ENCODE data around the gene KRT84. TPM values are rescaled to one million over a fixed set of nuclear protein-coding genes. Genes with fewer than 3 reads are reported as not detected.

Gene KRT84
- total RNA-seq, 1 experiment from 2014 or later = not detected

DNA sequence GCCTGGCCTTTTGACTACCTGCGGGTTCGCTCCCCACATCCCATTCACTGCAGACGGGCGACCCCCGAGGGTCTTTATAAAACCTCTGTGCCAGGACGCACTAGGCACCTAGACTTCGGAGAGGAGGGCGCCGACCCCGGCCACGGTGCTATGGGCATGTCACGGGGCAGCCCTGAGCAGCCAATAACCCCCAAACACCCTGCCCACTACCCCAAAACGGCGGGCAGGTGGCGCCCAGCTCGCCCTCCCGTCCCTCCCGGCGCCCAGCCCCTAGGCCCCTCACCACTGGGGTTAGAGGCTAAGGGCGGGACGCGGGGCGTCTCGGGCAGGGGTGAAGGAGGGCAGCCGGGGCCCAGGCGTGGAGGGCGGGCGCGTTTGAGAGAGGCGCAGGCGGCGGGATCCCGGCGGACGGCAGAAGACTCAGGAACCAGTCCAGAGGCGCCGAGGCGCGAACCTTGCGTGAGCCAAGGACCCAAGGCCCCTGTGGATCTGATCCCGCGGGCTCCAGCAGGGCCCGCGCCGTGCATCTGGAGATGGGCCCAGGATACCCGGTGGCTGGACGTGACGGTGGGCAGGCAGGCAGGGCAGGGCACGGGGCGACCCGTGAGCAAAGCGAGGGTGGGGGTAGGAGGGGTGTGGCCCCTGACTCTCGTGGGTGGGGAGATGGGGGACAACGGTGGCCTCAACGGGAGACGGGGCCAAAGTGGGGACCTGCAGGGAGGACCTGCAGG is 29.3 kb downstream of the KRT84 start:
- POLR2A ChIA-PET = no interaction called here
- no peaks in the 10 kb centered on the region for H3K36me3 Mint-ChIP-seq
- H3K27ac Mint-ChIP-seq = no peak overlapping the region
- H3K4me3 Mint-ChIP-seq = no peak overlapping the region
- TF ChIP-seq PRRX2 (CRISPR knock-in tag; IDR thresholded peaks at IDR 0.05) (no peak), FOXP1 (CRISPR knock-in tag; IDR thresholded peaks at IDR 0.05; ENCODE audit: borderline replicate concordance) (no peak), SOX15 (CRISPR knock-in tag; IDR thresholded peaks at IDR 0.05) (no peak), NR2C2 (CRISPR knock-in tag; IDR thresholded peaks at IDR 0.05) (no peak), ZNF219 (CRISPR knock-in tag; IDR thresholded peaks at IDR 0.05; ENCODE audit: borderline replicate concordance) (no peak), RORB (CRISPR knock-in tag; IDR thresholded peaks at IDR 0.05) (no peak), CREB1 (CRISPR knock-in tag; IDR thresholded peaks at IDR 0.05) (no peak)
- TF ChIP-seq, protein P1, sequence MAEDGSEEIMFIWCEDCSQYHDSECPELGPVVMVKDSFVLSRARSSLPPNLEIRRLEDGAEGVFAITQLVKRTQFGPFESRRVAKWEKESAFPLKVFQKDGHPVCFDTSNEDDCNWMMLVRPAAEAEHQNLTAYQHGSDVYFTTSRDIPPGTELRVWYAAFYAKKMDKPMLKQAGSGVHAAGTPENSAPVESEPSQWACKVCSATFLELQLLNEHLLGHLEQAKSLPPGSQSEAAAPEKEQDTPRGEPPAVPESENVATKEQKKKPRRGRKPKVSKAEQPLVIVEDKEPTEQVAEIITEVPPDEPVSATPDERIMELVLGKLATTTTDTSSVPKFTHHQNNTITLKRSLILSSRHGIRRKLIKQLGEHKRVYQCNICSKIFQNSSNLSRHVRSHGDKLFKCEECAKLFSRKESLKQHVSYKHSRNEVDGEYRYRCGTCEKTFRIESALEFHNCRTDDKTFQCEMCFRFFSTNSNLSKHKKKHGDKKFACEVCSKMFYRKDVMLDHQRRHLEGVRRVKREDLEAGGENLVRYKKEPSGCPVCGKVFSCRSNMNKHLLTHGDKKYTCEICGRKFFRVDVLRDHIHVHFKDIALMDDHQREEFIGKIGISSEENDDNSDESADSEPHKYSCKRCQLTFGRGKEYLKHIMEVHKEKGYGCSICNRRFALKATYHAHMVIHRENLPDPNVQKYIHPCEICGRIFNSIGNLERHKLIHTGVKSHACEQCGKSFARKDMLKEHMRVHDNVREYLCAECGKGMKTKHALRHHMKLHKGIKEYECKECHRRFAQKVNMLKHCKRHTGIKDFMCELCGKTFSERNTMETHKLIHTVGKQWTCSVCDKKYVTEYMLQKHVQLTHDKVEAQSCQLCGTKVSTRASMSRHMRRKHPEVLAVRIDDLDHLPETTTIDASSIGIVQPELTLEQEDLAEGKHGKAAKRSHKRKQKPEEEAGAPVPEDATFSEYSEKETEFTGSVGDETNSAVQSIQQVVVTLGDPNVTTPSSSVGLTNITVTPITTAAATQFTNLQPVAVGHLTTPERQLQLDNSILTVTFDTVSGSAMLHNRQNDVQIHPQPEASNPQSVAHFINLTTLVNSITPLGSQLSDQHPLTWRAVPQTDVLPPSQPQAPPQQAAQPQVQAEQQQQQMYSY (CRISPR knock-in tag; IDR thresholded peaks at IDR 0.05) = no peak
- TF ChIP-seq, protein P2, sequence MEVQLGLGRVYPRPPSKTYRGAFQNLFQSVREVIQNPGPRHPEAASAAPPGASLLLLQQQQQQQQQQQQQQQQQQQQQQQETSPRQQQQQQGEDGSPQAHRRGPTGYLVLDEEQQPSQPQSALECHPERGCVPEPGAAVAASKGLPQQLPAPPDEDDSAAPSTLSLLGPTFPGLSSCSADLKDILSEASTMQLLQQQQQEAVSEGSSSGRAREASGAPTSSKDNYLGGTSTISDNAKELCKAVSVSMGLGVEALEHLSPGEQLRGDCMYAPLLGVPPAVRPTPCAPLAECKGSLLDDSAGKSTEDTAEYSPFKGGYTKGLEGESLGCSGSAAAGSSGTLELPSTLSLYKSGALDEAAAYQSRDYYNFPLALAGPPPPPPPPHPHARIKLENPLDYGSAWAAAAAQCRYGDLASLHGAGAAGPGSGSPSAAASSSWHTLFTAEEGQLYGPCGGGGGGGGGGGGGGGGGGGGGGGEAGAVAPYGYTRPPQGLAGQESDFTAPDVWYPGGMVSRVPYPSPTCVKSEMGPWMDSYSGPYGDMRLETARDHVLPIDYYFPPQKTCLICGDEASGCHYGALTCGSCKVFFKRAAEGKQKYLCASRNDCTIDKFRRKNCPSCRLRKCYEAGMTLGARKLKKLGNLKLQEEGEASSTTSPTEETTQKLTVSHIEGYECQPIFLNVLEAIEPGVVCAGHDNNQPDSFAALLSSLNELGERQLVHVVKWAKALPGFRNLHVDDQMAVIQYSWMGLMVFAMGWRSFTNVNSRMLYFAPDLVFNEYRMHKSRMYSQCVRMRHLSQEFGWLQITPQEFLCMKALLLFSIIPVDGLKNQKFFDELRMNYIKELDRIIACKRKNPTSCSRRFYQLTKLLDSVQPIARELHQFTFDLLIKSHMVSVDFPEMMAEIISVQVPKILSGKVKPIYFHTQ (CRISPR knock-in tag; IDR thresholded peaks at IDR 0.05) = no peak
- TF ChIP-seq, protein P3, sequence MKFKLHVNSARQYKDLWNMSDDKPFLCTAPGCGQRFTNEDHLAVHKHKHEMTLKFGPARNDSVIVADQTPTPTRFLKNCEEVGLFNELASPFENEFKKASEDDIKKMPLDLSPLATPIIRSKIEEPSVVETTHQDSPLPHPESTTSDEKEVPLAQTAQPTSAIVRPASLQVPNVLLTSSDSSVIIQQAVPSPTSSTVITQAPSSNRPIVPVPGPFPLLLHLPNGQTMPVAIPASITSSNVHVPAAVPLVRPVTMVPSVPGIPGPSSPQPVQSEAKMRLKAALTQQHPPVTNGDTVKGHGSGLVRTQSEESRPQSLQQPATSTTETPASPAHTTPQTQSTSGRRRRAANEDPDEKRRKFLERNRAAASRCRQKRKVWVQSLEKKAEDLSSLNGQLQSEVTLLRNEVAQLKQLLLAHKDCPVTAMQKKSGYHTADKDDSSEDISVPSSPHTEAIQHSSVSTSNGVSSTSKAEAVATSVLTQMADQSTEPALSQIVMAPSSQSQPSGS (CRISPR knock-in tag; IDR thresholded peaks at IDR 0.05; ENCODE audit: borderline replicate concordance, low read depth) = no peak
- TF ChIP-seq, protein P4, sequence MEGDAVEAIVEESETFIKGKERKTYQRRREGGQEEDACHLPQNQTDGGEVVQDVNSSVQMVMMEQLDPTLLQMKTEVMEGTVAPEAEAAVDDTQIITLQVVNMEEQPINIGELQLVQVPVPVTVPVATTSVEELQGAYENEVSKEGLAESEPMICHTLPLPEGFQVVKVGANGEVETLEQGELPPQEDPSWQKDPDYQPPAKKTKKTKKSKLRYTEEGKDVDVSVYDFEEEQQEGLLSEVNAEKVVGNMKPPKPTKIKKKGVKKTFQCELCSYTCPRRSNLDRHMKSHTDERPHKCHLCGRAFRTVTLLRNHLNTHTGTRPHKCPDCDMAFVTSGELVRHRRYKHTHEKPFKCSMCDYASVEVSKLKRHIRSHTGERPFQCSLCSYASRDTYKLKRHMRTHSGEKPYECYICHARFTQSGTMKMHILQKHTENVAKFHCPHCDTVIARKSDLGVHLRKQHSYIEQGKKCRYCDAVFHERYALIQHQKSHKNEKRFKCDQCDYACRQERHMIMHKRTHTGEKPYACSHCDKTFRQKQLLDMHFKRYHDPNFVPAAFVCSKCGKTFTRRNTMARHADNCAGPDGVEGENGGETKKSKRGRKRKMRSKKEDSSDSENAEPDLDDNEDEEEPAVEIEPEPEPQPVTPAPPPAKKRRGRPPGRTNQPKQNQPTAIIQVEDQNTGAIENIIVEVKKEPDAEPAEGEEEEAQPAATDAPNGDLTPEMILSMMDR (IDR thresholded peaks at IDR 0.05) = no peak
- TF ChIP-seq, protein P5, sequence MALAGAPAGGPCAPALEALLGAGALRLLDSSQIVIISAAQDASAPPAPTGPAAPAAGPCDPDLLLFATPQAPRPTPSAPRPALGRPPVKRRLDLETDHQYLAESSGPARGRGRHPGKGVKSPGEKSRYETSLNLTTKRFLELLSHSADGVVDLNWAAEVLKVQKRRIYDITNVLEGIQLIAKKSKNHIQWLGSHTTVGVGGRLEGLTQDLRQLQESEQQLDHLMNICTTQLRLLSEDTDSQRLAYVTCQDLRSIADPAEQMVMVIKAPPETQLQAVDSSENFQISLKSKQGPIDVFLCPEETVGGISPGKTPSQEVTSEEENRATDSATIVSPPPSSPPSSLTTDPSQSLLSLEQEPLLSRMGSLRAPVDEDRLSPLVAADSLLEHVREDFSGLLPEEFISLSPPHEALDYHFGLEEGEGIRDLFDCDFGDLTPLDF (CRISPR knock-in tag; IDR thresholded peaks at IDR 0.05) = no peak
- TF ChIP-seq, protein P6, sequence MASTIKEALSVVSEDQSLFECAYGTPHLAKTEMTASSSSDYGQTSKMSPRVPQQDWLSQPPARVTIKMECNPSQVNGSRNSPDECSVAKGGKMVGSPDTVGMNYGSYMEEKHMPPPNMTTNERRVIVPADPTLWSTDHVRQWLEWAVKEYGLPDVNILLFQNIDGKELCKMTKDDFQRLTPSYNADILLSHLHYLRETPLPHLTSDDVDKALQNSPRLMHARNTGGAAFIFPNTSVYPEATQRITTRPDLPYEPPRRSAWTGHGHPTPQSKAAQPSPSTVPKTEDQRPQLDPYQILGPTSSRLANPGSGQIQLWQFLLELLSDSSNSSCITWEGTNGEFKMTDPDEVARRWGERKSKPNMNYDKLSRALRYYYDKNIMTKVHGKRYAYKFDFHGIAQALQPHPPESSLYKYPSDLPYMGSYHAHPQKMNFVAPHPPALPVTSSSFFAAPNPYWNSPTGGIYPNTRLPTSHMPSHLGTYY (CRISPR knock-in tag; IDR thresholded peaks at IDR 0.05) = no peak
- TF ChIP-seq, protein P7, sequence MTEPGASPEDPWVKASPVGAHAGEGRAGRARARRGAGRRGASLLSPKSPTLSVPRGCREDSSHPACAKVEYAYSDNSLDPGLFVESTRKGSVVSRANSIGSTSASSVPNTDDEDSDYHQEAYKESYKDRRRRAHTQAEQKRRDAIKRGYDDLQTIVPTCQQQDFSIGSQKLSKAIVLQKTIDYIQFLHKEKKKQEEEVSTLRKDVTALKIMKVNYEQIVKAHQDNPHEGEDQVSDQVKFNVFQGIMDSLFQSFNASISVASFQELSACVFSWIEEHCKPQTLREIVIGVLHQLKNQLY (CRISPR knock-in tag; IDR thresholded peaks at IDR 0.05) = no peak
- CTCF ChIA-PET = no interaction called here
- peaks cover 18% of the 10 kb centered on the region; the same call in 1 of the 2 replicates for H3K4me1 Mint-ChIP-seq
- H3K27me3 Mint-ChIP-seq (ENCODE audit: low read depth) = no peaks in the 10 kb centered on the region
- H3K9me3 Mint-ChIP-seq = no peaks in the 10 kb centered on the region
- ATAC-seq (no peak), DNase-seq (ENCODE audit: low spot score) (no peak)

Measured in WTC11 (cell line).